ENCODE results near the gene UBE3B.

UBE3B gene

GRCh38 chr12:109449845-109450532 is 27.4 kb upstream of the UBE3B start:
- no peak for FAIRE-seq
- DNase-seq (ENCODE audit: insufficient read length, low spot score), result no peak

GRCh38 chr12:109450980-109451379 is 26.5 kb upstream of the UBE3B start:
- DNase-seq (ENCODE audit: insufficient read length, low spot score), result no peak
- FAIRE-seq, result no peak

GRCh38 chr12:109451400-109451799 is 26.0 kb upstream of the UBE3B start:
- DNase-seq (ENCODE audit: insufficient read length, low spot score) (no peak), FAIRE-seq (no peak)

GRCh38 chr12:109452489-109452888 is 24.9 kb upstream of the UBE3B start:
- no peak for FAIRE-seq
- no peak for DNase-seq (ENCODE audit: insufficient read length, low spot score)

- DNase-seq (ENCODE audit: insufficient read length, low spot score) (no peak), FAIRE-seq (no peak)
These were observed 21.7 kb upstream of the UBE3B start for GRCh38 chr12:109455706-109456105.

GRCh38 chr12:109458086-109458485 is 19.3 kb upstream of the UBE3B start:
- DNase-seq (ENCODE audit: insufficient read length, low spot score) (no peak), FAIRE-seq (no peak)

GRCh38 chr12:109458771-109459208 is 18.6 kb upstream of the UBE3B start:
- DNase-seq (ENCODE audit: insufficient read length, low spot score) (no peak), FAIRE-seq (no peak)

- FAIRE-seq (no peak), DNase-seq (ENCODE audit: insufficient read length, low spot score) (no peak)
These were observed 18.2 kb upstream of the UBE3B start for GRCh38 chr12:109459247-109459646.

- DNase-seq (ENCODE audit: insufficient read length, low spot score) (no peak), FAIRE-seq (no peak)
These were observed 16.9 kb upstream of the UBE3B start for GRCh38 chr12:109460538-109460937.

- FAIRE-seq (no peak), DNase-seq (ENCODE audit: insufficient read length, low spot score) (peak; percentile 45)
These were observed 16.2 kb upstream of the UBE3B start for GRCh38 chr12:109461049-109461845.

GRCh38 chr12:109461846-109462756 is 15.3 kb upstream of the UBE3B start:
- peak; percentile 81 for FAIRE-seq
- peak; percentile 82 for DNase-seq (ENCODE audit: insufficient read length, low spot score)

GRCh38 chr12:109462868-109463692 is 14.4 kb upstream of the UBE3B start:
- DNase-seq (ENCODE audit: insufficient read length, low spot score) (peak; percentile 86), FAIRE-seq (peak; percentile 86)

- DNase-seq (ENCODE audit: insufficient read length, low spot score) (no peak), FAIRE-seq (no peak)
These were observed 13.7 kb upstream of the UBE3B start for GRCh38 chr12:109463756-109464155.

GRCh38 chr12:109464642-109465351 is 12.6 kb upstream of the UBE3B start:
- FAIRE-seq (no peak), DNase-seq (ENCODE audit: insufficient read length, low spot score) (no peak)

GRCh38 chr12:109466305-109466704 is 11.1 kb upstream of the UBE3B start:
- no peak for FAIRE-seq

GRCh38 chr12:109466821-109467220 is 10.6 kb upstream of the UBE3B start:
- DNase-seq (ENCODE audit: insufficient read length, low spot score) (no peak), FAIRE-seq (no peak)

More at GRCh38 chr12:109466305-109466704, 11.1 kb upstream of the UBE3B start:
- no peak for DNase-seq (ENCODE audit: insufficient read length, low spot score)

- FAIRE-seq, result no peak
- no peak for DNase-seq (ENCODE audit: insufficient read length, low spot score)
These were observed 9.3 kb upstream of the UBE3B start for GRCh38 chr12:109467978-109468676.

GRCh38 chr12:109469517-109469916 is 7.9 kb upstream of the UBE3B start:
- FAIRE-seq (no peak), DNase-seq (ENCODE audit: insufficient read length, low spot score) (no peak)

- DNase-seq (ENCODE audit: insufficient read length, low spot score), result no peak
- FAIRE-seq, result no peak
These were observed 4.4 kb upstream of the UBE3B start for GRCh38 chr12:109473006-109473405.
